ENCODE measurements around the gene DAB2IP.

The DAB2IP gene

DNA sequence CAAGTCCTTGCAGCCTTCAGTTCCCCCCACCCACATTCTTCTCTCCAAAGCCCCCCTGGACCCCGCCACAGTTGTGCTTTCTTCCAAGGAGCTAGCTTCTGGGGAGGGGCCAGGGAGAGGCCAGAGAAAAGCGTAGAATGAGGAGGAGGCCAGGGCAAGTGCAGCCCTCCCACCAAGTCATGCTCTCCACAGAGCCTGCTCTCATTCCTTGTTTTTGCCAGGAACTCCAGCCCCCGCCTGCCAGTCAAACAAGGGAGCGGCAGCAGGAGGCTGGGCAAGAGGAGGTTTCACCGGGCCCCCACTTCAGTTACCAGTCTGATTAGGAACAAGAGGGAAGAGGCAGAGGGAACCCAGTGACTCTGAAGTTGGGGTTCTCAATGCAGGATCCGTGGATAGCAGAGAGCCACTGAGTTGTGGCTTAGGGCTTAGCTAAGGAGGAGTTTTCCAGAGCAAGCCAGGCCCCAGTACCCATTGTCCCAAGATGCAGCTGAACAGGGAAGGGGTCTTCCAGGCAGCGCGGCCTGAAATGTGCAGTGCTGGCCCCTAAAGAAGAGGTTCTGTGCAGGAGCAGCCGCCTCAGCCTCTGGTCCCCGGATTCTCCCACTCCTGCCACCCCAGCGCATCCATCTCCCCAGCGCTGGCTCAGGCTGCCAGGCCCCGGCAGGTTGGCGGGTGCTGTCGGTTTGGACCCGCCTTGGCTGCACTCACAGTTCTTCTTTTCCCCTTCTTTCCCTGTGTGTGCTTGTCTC is 120.6 kb downstream of the DAB2IP start:
- in situ Hi-C loops (cut with HindIII; ENCODE audit: low pct_ligation_motif_present, low pct_unique_long_range_greater_than_20kb, low sequenced_read_pairs) = no loop called here
- no peak for DNase-seq

DNA sequence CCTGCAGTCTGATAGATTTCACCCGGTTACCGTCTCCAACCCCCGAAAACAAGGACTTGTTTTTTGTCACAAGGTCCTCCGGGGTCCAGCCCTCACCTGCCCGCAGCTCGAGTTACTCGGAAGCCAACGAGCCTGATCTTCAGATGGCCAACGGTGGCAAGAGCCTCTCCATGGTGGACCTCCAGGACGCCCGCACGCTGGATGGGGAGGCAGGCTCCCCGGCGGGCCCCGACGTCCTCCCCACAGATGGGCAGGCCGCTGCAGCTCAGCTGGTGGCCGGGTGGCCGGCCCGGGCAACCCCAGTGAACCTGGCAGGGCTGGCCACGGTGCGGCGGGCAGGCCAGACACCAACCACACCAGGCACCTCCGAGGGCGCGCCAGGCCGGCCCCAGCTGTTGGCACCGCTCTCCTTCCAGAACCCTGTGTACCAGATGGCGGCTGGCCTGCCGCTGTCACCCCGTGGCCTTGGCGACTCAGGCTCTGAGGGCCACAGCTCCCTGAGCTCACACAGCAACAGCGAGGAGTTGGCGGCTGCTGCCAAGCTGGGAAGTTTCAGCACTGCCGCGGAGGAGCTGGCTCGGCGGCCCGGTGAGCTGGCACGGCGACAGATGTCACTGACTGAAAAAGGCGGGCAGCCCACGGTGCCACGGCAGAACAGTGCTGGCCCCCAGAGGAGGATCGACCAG is 121.3 kb downstream of the DAB2IP start:
- no peak for DNase-seq
- in situ Hi-C loops (cut with HindIII; ENCODE audit: low pct_ligation_motif_present, low pct_unique_long_range_greater_than_20kb, low sequenced_read_pairs) = no loop called here

DNA sequence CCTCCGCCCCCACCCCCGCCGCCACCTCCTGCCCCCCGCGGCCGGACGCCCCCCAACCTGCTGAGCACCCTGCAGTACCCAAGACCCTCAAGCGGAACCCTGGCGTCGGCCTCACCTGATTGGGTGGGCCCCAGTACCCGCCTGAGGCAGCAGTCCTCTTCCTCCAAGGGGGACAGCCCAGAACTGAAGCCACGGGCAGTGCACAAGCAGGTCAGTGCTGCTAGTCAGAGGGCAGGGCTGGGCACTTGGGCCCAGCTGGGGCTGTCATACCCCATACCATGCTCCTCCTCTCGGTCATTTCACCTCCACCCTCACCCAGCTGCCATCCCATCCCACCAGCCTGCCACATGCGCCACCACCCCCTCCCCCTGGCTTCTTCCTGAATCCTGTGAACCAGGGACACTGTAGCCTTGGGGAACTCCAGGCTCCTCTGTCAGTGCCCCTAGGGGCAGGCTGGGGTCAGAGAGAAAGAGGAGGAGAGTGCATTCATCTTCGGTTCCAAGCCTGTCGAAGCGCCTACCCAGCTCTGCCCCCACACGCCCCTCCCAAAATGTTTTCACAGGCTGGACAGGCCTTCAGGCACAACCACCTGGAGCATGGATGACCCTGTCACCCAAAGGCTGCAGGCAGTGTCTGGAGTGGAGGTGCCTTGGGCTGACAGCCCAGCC is 122.0 kb downstream of the DAB2IP start:
- in situ Hi-C loops (cut with HindIII; ENCODE audit: low pct_ligation_motif_present, low pct_unique_long_range_greater_than_20kb, low sequenced_read_pairs) = no loop called here
- DNase-seq = no peak

DNA sequence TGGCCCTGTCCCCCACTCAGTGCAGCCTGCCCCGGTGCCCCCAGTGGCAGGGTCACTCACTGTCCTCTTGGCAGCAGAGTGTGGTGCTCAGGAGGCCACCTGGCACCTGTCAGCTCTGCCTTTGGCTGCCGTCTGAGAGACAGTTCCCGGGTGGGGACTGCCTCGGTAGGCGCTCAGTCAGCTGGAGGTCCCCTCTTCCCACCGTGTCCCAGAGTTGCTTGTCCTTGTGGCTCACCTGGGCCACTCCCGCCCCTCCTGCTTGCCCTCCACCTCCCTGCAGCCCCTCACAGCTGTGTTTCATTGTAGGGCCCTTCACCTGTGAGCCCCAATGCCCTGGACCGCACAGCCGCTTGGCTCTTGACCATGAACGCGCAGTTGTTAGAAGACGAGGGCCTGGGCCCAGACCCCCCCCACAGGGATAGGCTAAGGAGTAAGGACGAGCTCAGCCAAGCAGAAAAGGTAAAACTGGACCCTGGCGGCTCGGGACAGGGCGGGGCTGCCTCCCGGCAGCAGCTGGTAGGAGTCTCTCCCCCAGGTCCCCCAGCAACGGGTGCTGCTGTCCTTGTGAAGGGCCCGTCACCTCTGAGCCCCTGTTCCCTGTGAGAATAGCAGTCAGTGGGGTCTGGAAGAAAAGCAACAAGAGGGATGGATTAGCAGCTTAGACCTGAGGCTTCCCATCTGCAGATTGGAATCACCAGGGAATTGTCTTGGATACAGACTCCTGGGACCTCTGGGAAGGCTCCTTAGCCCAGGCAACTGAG is 122.7 kb downstream of the DAB2IP start:
- in situ Hi-C loops (cut with HindIII; ENCODE audit: low pct_ligation_motif_present, low pct_unique_long_range_greater_than_20kb, low sequenced_read_pairs) = no loop called here
- no peak for DNase-seq

DNA sequence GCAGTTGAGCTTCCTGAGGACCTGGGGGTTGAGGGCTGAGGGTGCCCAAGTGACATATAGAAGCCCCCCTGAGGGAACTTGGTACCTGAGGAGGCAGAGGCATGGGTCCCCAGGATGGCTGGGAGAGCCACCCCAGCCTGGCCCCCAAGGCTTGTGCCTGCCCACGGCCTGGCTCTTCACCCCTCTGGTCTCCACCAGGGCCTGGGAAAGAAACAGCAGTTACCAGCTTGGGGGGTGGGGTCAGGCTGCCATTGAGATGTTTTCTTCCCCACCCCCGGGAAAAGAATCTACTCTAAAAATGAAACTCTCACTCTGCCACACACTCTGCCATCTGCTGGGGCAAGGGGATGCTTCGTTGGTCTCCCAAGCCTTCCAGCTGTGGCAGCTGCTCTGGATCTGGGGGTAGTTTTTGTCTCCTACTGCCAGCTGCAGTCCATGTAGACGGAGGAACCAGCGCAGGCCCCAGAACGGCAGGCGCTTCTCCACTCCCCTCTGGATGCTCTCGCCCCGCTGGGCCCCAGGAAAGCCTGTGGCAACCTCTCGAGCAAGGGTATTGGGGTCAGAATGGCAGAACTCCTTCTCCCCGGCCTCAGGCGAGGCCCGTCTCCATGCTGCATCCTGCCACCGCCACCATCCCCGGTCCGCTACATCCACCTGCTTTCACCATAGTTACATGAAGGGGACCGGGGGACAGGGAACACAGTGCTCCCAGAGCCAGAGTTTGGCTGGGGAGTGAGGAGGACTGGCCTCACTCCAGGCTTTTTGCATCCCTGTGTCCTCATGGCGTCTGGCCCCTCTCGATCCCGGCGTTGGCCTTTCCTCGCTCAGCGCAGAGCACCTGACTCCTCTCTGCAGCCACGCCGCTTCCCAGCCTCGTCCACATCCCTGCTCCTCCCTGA is 123.5 kb downstream of the DAB2IP start:
- no peak for DNase-seq
- in situ Hi-C loops (cut with HindIII; ENCODE audit: low pct_ligation_motif_present, low pct_unique_long_range_greater_than_20kb, low sequenced_read_pairs) = no loop called here

DNA sequence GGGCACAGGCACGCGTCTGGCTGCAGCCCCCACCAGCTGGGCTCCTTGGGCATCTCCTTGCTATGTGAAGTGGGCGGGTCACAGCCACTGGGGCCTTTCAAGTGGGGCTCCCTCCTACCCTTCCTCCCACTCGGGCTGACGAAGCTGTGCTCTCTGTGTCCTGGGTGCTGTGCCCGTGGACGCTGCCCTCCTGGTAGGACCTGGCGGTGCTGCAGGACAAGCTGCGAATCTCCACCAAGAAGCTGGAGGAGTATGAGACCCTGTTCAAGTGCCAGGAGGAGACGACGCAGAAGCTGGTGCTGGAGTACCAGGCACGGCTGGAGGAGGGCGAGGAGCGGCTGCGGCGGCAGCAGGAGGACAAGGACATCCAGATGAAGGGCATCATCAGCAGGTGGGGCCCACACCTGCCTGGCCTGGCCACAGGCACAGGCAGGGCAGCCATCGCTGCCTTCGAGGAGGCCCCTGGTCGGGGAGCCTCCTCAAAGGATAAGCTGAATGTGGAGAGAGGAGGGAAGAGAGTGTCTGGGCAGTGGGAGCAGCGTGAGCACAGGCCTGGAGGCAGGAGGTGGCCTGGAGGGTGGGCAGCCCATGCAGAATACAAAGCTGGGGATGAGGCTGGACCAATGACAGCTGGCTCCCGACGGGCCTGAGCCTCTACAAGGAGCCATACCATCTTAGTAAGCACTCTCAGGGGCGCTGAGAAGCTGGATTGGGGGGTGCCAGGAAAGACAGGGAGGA is 124.7 kb downstream of the DAB2IP start:
- DNase-seq = no peak
- in situ Hi-C loops (cut with HindIII; ENCODE audit: low pct_ligation_motif_present, low pct_unique_long_range_greater_than_20kb, low sequenced_read_pairs) = no loop called here

DNA sequence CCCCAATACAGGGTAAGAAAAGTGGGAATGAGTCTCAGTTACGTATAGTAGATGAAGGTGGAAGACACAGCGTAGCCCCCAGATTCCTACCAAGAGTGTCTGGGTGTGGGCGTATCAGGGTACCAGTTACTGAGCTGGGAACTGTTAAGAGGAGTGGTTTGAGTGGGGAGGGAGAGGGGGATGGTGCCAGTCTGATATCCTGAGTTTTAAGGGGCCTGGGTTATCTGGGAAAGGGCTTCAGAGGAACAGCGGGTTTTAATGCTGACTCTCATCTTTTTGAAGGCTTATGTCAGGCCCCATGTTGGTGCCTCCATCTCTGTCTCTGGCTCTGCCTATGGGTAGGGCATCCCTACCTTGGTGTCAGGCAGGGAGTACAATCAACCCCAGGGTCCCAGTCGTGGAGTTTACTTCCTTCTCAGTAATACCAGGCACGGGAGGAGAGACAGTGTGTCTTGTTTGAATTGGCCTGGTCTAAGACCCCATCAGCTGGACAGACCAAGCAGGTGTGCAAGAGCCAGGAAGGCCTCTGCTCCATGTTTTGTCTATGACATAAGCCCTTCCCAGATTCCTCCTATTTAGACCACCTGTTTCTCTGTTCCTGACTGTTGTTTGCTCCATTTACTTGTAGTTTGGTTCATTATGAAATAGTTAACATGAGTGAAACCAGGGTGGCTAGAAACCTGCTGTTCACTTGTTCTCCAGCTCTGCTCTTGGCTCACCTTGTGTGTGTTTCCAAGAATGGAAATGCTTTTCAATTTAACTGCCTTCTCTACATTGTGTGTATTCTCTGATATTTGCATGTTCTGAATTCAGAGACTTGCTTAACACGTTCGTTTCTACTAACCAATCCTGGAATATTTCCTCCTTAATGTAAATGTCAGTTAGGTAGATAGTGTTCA is 125.6 kb downstream of the DAB2IP start:
- no peak for DNase-seq
- in situ Hi-C loops (cut with HindIII; ENCODE audit: low pct_ligation_motif_present, low pct_unique_long_range_greater_than_20kb, low sequenced_read_pairs) = no loop called here

DNA sequence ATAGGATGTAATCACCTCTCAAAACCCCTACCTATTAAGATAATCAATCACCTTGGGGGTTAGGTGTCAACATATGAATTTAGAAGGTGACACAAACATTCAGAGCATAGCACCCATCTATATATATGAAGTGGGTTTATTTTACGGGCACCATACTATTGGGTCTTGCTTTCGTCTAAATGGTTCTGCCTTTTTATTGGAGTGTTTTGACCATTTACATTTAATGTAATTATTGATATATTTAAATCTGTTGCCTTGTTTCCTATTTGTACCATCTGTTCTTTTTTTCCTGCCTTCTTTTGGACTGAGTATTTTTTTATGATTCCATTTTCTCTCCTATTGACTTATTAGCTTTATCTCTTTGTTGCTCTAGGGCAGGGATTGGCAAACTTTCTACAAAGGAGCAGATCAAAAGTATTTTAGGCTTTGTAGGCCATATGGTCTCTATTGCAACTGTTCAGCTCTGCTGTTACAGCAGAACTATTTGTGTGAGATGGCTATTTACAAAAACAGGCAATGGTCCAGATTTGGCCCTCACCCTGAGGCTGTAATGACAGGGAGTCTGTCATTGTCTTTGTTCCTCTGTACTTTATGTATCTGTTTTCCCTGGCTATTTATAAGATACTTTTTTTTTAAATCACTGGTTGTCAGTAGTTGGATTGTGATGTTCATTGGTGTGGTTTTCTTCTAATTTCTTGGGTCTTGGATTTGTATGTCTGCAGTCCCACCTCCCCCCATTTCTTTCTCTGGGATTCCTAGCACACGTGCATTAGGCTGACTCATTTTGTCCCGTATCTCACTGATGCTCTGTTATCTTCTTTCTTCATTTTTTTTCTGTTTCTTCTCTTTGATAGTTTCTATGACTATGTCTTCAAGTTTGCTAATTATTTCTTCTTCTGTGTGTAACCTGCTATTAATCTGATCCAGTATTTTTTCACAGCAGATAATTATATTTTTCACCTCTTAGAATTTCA is 127.1 kb downstream of the DAB2IP start:
- no peak for DNase-seq
- in situ Hi-C loops (cut with HindIII; ENCODE audit: low pct_ligation_motif_present, low pct_unique_long_range_greater_than_20kb, low sequenced_read_pairs) = no loop called here

DNA sequence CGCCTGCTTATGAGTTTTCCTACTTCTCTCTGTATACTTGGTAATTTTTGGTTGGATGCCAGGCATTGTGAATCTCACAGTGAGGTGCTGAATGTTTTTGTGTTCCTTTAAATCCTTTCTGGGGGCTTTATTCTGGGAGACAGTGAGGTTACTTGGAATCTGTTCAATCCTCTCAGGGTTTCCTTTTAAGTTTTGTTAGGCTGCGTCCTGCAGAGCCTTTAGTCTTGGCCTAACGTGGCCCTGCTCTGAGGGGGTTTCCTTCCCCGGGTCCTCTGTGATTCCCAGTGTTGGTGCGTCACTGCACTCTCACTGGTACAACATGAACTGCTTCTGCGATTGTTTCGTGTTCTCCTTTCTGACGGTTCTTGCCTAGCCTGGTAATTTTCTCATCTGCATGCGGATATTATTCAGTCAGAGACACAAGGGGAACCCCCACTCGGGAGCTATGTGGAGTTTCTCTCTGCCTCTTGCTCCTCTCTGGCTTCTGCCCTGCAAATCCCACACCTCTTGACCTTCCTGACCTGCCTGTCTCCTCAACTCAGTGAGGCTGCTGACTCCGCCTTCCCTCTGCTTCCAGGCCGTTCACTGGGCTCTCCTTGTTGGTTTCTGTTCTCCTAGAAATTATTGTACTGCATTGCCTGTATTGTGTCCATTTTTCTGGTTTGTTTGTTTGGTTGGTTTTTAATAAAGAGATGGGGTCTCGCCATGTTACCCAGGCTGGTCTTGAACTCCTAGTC is 128.1 kb downstream of the DAB2IP start:
- in situ Hi-C loops (cut with HindIII; ENCODE audit: low pct_ligation_motif_present, low pct_unique_long_range_greater_than_20kb, low sequenced_read_pairs) = no loop called here
- DNase-seq = no peak

DNA sequence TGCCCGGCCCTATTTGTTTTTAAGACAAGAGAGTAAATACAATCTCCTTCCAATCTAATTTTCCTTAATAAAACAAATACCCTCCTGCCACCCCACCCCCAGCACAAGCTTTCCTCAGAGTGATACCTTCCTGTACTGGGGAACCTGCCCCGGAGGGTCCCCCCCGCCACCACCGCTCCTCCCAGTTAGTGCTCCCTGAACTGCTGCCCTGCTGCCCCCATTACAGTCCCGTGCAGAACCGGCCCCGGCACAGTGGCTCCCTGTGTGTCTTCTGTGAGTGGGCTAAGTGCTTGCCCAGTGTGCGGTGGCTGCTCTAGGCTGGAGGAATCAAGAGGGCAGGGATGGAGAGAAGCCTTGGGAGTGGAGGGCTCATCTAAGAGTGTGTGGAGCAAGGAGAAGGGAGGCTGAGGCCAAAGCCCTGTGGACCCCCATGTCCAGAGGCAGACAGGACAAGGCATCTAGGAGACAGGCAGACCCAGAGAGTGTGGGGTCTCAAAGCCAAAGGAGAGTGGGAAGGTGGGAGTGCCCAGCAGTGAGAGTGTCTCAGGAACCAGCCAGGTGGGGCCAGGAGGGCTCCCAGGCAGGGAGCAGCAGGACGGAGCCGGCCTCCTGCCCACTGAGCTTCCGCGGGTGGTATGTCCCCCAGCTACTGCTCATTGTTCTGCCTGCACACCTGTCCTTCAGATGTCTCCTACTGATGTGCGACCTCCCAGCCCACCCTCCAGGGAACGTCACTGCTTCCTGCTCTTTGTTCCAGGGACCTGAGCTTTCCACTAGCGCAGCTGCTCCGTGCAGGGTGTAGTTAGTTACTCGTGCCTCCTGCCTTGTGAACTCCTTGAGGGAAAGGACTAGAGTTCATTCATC is 129.0 kb downstream of the DAB2IP start:
- in situ Hi-C loops (cut with HindIII; ENCODE audit: low pct_ligation_motif_present, low pct_unique_long_range_greater_than_20kb, low sequenced_read_pairs) = no loop called here
- no peak for DNase-seq

DNA sequence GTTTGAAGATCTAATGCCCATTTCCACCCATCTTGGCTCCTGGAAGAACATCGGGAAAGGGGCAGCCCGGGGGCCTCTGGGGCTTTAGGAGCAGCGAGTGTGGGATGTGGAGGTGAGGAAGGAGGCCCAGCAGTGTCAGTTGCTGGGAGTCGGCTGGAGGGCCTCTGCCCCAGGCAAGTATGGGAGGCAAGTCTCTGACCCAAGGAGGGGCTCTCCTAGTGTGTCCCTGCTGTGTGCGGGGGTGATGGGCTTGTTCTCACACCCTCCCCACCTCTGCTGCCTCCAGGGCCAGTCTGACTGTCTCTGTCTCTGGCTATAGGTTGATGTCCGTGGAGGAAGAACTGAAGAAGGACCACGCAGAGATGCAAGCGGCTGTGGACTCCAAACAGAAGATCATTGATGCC is 129.7 kb downstream of the DAB2IP start:
- in situ Hi-C loops (cut with HindIII; ENCODE audit: low pct_ligation_motif_present, low pct_unique_long_range_greater_than_20kb, low sequenced_read_pairs) = no loop called here
- no peak for DNase-seq

DNA sequence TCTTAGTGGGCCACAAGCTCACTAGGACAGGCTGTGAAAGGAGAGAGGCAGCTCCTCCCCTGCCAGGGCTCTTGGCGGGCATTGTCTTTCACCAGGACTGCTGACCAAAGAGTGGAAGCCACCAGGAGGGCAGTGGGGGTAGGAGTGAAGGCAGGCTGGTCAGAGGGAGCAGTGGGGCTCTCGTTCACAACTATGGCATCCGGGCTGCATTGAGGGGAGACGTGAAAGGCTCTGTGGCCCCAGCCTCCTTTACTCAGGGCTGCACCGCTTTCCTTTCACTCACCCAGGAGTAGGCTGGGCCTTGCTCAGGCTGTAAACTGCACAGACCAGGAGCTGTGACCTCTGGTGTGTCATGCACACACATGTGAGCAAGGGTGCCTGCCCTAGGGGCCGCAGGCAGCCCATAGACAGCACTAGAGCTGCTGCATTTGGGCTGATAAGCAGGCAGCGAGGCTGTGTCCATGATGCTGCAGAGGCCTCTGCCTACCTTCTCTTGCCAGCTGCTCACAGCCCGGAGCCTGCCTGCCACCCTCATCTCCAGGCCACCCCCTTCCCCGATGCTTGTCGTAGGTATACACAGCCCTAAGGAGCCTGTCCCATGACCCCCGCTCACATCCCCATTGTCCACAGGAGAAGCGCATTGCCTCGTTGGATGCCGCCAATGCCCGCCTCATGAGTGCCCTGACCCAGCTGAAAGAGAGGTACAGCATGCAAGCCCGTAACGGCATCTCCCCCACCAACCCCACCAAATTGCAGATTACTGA is 130.4 kb downstream of the DAB2IP start:
- in situ Hi-C loops (cut with HindIII; ENCODE audit: low pct_ligation_motif_present, low pct_unique_long_range_greater_than_20kb, low sequenced_read_pairs) = no loop called here
- no peak for DNase-seq

DNA sequence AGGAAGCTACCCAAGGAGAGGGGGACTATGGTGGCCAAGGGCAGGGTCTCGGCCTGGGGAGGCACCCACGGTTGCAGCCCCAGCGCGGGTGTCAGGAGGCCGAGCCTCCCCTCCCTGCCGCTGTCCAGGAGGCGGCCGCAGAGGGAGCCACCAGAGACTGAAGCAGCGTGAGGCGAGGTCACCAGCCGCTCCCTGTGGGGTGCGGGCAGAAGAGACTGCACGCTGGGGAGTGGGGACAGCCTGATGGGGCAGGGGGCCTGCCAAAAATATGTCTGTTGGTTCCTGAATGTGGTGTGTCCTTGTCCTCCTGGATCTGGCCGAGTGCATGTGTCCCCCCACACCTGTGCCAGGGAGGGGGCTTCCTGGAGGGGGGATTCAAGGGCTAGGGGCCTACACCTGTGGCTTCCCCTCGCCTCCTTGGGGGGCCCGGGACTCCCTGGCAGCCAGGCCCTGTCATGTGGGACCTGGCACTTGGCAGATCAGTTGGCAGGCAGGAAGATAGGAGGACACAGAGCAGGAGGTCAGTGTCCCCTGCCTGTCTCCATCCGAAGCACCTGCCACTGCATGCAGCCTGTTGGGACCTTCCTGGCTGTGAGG is 131.2 kb downstream of the DAB2IP start:
- DNase-seq = no peak
- in situ Hi-C loops (cut with HindIII; ENCODE audit: low pct_ligation_motif_present, low pct_unique_long_range_greater_than_20kb, low sequenced_read_pairs) = no loop called here
